ENCODE results near the gene RPS2.

Gene RPS2

GRCh38 chr16:1965396-1966001 lies 873 bp upstream of the RPS2 start:
- TF ChIP-seq CTCF (IDR thresholded peaks at IDR 0.05) (no peak), ZFX (IDR thresholded peaks at IDR 0.05; ENCODE audit: borderline replicate concordance) (no peak)
- peak overlapping the region; percentile 96 for H3K27ac ChIP-seq

GRCh38 chr16:1963806-1964505 lies 670 bp downstream of the RPS2 start:
- TF ChIP-seq ZFX (IDR thresholded peaks at IDR 0.05; ENCODE audit: borderline replicate concordance): no peak
- TF ChIP-seq CTCF (IDR thresholded peaks at IDR 0.05): peak; percentile 58
- peak overlapping the region; percentile 96 for H3K27ac ChIP-seq

GRCh38 chr16:1962161-1963153 lies 2.2 kb downstream of the RPS2 start:
- H3K27ac ChIP-seq: peak overlapping the region; percentile 96

GRCh38 chr16:1961651-1962067 lies 3.0 kb downstream of the RPS2 start:
- TF ChIP-seq CTCF (IDR thresholded peaks at IDR 0.05): no peak
- no peak for TF ChIP-seq ZFX (IDR thresholded peaks at IDR 0.05; ENCODE audit: borderline replicate concordance)
- H3K27ac ChIP-seq: peak overlapping the region; percentile 96

- no peak for TF ChIP-seq CTCF (IDR thresholded peaks at IDR 0.05)
- no peak for TF ChIP-seq ZFX (IDR thresholded peaks at IDR 0.05; ENCODE audit: borderline replicate concordance)
- peak overlapping the region; percentile 96 for H3K27ac ChIP-seq
Observed at GRCh38 chr16:1960665-1961630, 3.7 kb downstream of the RPS2 start.

GRCh38 chr16:1959269-1960039 lies 5.2 kb downstream of the RPS2 start, which contains the start of gene NDUFB10:
TSS of gene NDUFB10 (plus strand) at chr16:1959538. CDS start at chr16:1959625, 87 bp downstream.
- TF ChIP-seq ZFX (IDR thresholded peaks at IDR 0.05; ENCODE audit: borderline replicate concordance) (no peak), CTCF (IDR thresholded peaks at IDR 0.05) (peak; percentile 93)
- H3K27ac ChIP-seq: peak within 1 kb of the TSS; percentile 96
